ENCODE results near the gene SH3PXD2B.
"Not testable (repeated sequence)": the region's sequence is repeated elsewhere in the genome, so short reads cannot be mapped to it uniquely, and the experiment has no call there.

The SH3PXD2B gene

DNA sequence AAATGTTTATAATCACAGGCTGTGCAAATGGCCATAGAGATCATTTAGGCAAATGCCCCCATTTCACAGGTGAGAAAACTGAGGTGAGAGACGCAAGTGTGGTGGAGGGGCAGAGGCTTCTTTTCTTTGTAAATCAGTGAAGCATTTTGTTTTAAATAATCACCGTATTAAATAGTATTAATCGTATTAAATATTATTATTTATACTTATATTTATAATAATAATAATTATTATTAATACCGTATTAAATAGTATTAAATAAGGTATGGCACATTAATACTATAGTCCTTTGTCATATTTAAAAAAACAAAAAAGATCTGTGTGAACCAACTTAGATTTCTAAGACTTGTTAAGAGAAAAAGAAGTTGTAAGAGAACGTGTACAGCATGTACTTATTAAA is 32.6 kb upstream of the SH3PXD2B start:
- no peak for TF ChIP-seq TAF1 (IDR thresholded peaks at IDR 0.05; ENCODE audit: low read depth, low read length)
- TF ChIP-seq POLR2AphosphoS5 (IDR thresholded peaks at IDR 0.05; ENCODE audit: low read depth, low read length) = no peak
- TF ChIP-seq POU2F2 (IDR thresholded peaks at IDR 0.05; ENCODE audit: low read depth, low read length) = no peak
- no peak for TF ChIP-seq PAX5 (IDR thresholded peaks at IDR 0.05; ENCODE audit: insufficient read depth, low read length, severe bottlenecking)
- no peak for TF ChIP-seq SPI1 (IDR thresholded peaks at IDR 0.05; ENCODE audit: low read depth, low read length)
- TF ChIP-seq POLR2A (IDR thresholded peaks at IDR 0.05; ENCODE audit: low read depth, low read length) = no peak
- FAIRE-seq (no peak), DNase-seq (ENCODE audit: insufficient read length, low spot score) (no peak)

DNA sequence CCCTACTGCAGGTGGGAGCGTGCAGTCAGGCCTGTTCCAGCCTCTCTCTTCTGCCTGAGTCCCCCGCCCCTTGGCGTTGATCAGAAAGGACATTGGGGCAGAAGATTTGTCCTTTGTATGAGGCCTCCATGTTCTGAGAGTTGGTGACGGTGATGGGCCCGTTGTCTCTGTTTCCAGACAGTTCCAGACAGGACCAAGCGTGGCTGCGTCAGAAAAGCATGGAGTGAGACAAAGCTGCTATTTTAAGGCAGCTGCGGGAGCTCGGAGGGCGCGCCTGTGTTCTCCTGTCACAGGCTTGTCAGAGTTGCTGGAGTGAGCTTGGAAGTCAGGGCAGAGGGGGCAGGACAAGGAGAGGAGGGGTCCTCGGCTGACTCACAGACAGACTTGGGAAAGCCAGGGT is 32.1 kb upstream of the SH3PXD2B start:
- DNase-seq (ENCODE audit: insufficient read length, low spot score) (no peak), FAIRE-seq (no peak)
- TF ChIP-seq SPI1 (IDR thresholded peaks at IDR 0.05; ENCODE audit: low read depth, low read length) (no peak), PAX5 (IDR thresholded peaks at IDR 0.05; ENCODE audit: insufficient read depth, low read length, severe bottlenecking) (no peak), POLR2A (IDR thresholded peaks at IDR 0.05; ENCODE audit: low read depth, low read length) (no peak), POLR2AphosphoS5 (IDR thresholded peaks at IDR 0.05; ENCODE audit: low read depth, low read length) (no peak), POU2F2 (IDR thresholded peaks at IDR 0.05; ENCODE audit: low read depth, low read length) (no peak), TAF1 (IDR thresholded peaks at IDR 0.05; ENCODE audit: low read depth, low read length) (no peak)

DNA sequence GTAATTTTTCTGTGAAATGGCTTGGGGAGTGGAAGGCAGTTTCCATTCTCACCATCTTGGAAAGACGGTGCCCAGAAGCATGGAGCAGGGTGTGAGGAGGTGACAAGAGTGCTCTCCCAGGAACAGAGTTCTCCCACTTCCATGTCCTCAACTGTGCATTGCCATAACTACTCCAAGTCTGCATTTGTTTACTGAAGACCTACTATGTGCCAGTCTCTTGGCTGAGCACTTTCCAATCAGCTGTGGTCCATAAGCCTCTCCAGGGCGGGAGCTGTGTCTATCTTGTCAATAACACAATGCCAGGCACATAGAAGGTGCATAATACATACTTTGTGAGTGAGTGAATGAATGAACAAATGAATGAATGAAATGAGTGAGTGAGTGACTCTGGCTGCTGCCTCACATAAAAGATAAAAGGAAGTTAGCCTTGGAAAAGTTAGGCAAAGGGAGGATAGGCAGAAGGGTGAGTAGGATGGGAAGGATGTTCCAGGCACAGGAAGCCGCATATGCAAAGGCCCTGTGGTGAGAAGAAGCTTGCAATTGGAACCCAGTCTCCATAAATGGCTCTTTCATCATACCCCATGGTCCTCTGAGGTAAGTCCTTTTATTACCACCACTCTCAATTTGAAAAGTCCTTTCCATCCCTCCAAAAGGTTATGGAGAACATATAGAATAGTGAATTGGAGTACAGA is 31.3 kb upstream of the SH3PXD2B start:
- FAIRE-seq (no peak), DNase-seq (ENCODE audit: insufficient read length, low spot score) (no peak)
- TF ChIP-seq POLR2A (IDR thresholded peaks at IDR 0.05; ENCODE audit: low read depth, low read length) = no peak
- TF ChIP-seq SPI1 (IDR thresholded peaks at IDR 0.05; ENCODE audit: low read depth, low read length) = no peak
- no peak for TF ChIP-seq TAF1 (IDR thresholded peaks at IDR 0.05; ENCODE audit: low read depth, low read length)
- TF ChIP-seq POLR2AphosphoS5 (IDR thresholded peaks at IDR 0.05; ENCODE audit: low read depth, low read length) = no peak

DNA sequence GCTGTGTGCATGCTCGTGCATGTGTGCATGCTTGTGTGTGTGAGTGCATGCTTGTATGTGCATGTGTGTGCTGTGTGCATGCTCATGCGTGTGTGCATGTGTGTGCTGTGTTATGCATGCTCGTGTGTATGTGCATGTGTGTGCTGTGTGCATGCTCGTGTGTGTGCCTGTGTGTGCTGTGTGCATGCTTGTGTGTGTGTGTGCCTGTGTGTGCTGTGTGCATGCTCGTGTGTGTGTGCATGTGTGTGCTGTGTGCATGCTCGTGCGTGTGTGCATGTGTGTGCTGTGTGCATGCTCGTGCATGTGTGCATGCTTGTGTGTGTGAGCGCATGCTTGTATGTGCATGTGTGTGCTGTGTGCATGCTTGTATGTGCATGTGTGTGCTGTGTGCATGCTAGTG is 30.3 kb upstream of the SH3PXD2B start:
- no peak for TF ChIP-seq TAF1 (IDR thresholded peaks at IDR 0.05; ENCODE audit: low read depth, low read length)
- TF ChIP-seq POLR2AphosphoS5 (IDR thresholded peaks at IDR 0.05; ENCODE audit: low read depth, low read length) = no peak
- no peak for TF ChIP-seq POU2F2 (IDR thresholded peaks at IDR 0.05; ENCODE audit: low read depth, low read length)
- no peak for TF ChIP-seq POLR2A (IDR thresholded peaks at IDR 0.05; ENCODE audit: low read depth, low read length)
- DNase-seq (ENCODE audit: insufficient read length, low spot score) (no peak), FAIRE-seq (no peak)

DNA sequence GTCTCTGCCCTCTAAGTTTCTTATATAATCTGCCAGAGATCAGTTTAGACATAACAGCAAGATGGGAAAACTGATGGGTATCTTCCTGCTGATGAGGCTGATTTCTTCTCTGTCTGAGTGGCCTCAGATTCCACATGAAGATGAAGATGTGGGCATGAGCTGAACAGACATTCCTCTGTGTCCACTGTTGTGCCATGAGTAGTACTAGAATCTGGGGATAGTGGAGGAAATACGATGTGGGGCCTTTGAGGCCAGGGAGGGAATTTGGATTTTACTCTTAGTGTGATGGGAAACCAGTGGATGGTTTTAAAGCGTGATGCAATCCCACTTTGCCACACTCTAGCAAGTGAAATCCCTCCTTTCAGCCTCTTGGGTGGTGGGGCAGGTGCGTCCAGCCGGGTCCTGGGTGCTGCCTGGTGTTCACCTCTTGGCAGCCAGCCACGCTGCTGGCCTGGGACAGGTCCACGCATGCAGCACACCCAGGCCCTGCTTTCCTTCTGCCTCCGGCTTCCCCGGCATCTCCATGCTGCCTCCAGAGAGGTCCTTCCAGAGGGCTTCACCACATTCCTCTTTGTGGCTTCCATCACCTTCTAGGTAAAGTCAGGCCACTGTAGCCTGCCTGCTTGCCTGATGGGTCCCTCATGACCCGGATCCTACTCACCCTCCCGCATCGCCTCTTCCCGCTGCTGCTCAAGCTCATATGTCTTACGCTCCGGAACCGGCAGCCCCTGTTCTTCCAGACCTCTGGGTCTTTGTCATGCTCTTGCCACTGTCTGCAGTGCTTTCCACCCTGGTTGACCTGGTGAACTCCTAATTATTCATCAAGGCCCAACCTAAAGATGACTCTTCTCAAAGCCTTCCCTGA is 28.1 kb upstream of the SH3PXD2B start:
- TF ChIP-seq POLR2A (IDR thresholded peaks at IDR 0.05; ENCODE audit: low read depth, low read length) (no peak), TAF1 (IDR thresholded peaks at IDR 0.05; ENCODE audit: low read depth, low read length) (no peak), POU2F2 (IDR thresholded peaks at IDR 0.05; ENCODE audit: low read depth, low read length) (no peak), SPI1 (IDR thresholded peaks at IDR 0.05; ENCODE audit: low read depth, low read length) (no peak), PAX5 (IDR thresholded peaks at IDR 0.05; ENCODE audit: insufficient read depth, low read length, severe bottlenecking) (no peak), POLR2AphosphoS5 (IDR thresholded peaks at IDR 0.05; ENCODE audit: low read depth, low read length) (no peak)
- FAIRE-seq (no peak), DNase-seq (ENCODE audit: insufficient read length, low spot score) (no peak)

DNA sequence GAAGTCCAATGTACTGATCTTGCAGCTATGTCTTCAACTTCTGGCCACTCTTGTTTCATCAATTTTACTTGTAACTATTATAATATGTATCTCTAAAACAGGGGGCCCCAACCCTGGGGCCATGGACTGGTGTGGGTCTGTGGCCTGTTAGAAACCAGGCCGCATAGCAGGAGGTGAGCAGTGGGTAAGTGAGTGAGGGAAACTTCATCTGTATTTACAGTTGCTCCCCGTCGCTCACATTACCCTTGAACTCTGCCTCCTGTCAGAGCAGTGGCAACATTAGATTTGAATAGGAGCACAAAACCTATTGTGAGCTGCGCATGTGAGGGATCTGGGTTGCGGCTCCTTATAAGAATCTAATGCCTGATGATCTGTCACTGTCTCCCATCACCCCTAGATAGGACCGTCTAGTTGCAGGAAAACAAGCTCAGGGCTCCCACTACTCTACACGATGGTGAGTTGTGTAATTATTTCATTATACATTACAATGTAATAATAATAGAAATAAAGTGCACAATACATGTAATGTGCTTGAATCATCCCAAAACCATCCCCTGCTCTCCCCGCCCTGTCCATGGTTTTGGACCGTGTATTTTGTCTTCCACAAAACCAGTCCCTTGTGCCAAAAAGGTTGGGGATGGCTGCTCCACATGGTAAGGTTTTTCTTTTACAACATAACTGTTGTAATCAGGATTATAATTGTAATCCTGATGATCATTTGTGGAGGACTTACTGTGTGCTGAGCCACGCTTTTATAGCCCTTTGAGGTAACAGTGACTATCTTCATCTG is 26.9 kb upstream of the SH3PXD2B start:
- FAIRE-seq (no peak), DNase-seq (ENCODE audit: insufficient read length, low spot score) (no peak)
- no peak for TF ChIP-seq POU2F2 (IDR thresholded peaks at IDR 0.05; ENCODE audit: low read depth, low read length)
- TF ChIP-seq POLR2A (IDR thresholded peaks at IDR 0.05; ENCODE audit: low read depth, low read length) = no peak
- no peak for TF ChIP-seq POLR2AphosphoS5 (IDR thresholded peaks at IDR 0.05; ENCODE audit: low read depth, low read length)
- no peak for TF ChIP-seq TAF1 (IDR thresholded peaks at IDR 0.05; ENCODE audit: low read depth, low read length)
- TF ChIP-seq SPI1 (IDR thresholded peaks at IDR 0.05; ENCODE audit: low read depth, low read length) = no peak

DNA sequence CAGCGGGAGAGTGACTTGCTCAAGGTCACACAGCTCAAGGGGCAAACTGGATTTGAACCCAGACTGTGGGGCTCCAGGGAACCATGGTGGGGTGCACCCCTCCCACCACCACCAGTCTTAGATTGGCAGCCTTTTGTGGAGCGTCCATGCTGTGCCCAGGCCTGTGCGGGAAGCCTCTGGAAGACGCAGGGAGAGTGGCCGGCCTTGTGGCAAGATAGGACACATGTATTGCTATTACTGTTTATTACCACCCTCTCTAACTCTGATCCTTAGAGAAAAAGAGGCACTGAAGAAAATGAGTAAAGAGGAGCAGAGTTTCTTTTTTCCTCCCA is 25.4 kb upstream of the SH3PXD2B start:
- DNase-seq (ENCODE audit: insufficient read length, low spot score) = no peak
- no peak for TF ChIP-seq SPI1 (IDR thresholded peaks at IDR 0.05; ENCODE audit: low read depth, low read length)
- TF ChIP-seq TAF1 (IDR thresholded peaks at IDR 0.05; ENCODE audit: low read depth, low read length) = no peak
- no peak for TF ChIP-seq POU2F2 (IDR thresholded peaks at IDR 0.05; ENCODE audit: low read depth, low read length)
- TF ChIP-seq PAX5 (IDR thresholded peaks at IDR 0.05; ENCODE audit: insufficient read depth, low read length, severe bottlenecking) = no peak
- no peak for TF ChIP-seq POLR2A (IDR thresholded peaks at IDR 0.05; ENCODE audit: low read depth, low read length)
- TF ChIP-seq POLR2AphosphoS5 (IDR thresholded peaks at IDR 0.05; ENCODE audit: low read depth, low read length) = no peak
- FAIRE-seq = no peak

DNA sequence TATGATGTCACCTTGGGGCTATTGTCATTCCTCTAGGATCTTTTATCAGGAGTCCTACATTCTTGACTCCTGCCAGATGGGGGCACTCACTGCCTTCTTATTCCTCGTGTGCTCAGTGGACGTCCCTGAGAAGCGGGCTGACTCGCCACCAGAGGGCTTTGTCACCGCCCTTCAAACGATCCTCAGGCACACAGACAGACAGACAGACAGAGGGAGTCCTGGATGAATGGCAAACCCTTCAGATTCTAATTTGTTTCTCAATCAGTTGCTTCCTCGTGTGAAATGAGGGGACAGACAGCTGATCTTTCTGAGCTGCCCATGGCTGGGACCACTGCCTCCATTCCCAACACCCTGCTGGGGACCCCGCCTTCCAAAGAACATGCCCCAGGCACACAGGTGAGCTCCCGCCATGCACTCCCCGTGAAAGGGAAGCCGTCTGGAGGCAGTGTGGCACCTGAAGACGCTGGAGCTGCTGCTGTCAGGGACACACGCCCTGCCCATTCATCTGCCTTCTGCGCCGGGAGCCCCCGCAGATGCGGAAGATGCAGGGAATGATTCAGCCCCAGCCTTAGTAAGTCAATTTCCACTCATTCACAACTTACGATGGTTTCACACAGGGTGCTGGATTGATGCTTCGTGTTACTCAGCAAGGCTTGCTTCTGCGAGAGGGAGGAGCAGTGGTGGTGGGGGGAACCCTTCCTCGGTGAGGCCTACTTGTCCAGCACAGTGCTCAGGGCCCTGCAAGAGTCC is 24.9 kb upstream of the SH3PXD2B start:
- TF ChIP-seq POU2F2 (IDR thresholded peaks at IDR 0.05; ENCODE audit: low read depth, low read length) (no peak), PAX5 (IDR thresholded peaks at IDR 0.05; ENCODE audit: insufficient read depth, low read length, severe bottlenecking) (no peak), SPI1 (IDR thresholded peaks at IDR 0.05; ENCODE audit: low read depth, low read length) (no peak), POLR2A (IDR thresholded peaks at IDR 0.05; ENCODE audit: low read depth, low read length) (no peak), POLR2AphosphoS5 (IDR thresholded peaks at IDR 0.05; ENCODE audit: low read depth, low read length) (no peak), TAF1 (IDR thresholded peaks at IDR 0.05; ENCODE audit: low read depth, low read length) (no peak)
- DNase-seq (ENCODE audit: insufficient read length, low spot score) = peak; percentile 73
- FAIRE-seq = peak; percentile 85

DNA sequence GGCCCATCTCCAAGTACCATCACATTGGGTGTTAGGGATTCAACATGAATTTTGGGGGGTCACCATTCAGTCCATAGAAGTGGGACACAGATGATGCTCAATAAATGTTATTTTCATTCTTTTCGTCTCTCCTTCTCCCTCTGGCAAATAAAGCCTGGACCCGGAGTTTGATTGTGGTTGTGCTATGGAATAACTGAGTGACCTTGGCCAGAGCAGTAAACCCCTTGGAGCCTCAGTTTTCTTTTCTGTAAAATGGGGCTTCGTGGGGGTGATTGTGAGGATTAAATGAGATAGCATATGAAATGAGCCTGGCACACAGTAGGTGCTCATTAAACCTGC is 24.3 kb upstream of the SH3PXD2B start:
- FAIRE-seq; DNase-seq (ENCODE audit: insufficient read length, low spot score): not testable (repeated sequence)

Measured in GM12891 (cell line).